ENCODE measurements around the gene GRIA4.

The GRIA4 gene

DNA sequence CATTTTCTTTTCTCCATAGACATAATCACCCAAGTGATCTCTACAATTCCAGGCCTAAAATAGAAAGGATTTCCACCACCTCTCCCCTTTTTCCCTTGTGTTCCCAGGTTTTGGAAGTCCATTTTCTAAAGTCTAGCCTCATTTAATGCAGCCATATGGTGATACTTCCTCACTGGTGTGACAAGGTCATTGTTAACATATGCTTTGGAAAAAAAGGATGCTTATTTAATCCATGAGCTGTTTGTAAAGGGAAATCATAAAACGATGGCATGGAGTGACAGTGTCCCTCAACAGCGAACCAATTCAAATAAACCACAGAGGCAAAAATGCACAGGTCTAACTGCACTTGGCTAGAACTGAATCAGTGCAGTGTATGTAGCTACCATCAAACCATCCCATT, 26.6 kb downstream of the GRIA4 start:
- TF ChIP-seq GABPA (IDR thresholded peaks at IDR 0.05; ENCODE audit: low read depth) (no peak), POLR2AphosphoS5 (IDR thresholded peaks at IDR 0.05; ENCODE audit: low read depth) (no peak)
- no peak overlapping the region for H3K4me3 ChIP-seq (replicated peaks; ENCODE audit: insufficient read depth, low read length)
- no peaks in the 10 kb centered on the region for H3K27me3 ChIP-seq (ENCODE audit: insufficient read depth, poor library complexity, severe bottlenecking)
- no peak overlapping the region for H3K27ac ChIP-seq (replicated peaks)
- DNase-seq (ENCODE audit: low read depth in 1 of 2, low spot score in 1 of 2) = no peak

DNA sequence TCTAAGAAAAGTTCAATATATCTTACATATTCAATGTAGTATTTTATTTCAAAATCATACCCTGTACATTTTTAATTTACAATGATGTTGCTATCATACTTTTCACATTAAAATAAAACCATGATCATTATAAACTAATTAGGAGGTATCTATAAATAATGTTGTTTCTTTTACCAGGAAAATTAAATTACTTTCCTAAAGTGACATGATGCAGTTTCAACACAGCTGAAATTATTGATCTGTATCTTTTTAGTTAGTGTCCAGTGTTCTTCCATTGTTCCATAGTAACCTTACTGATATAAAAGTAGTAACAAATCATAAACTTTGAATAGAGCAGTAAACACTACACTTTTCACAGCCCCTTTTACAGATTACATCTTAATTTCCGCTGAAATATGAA, 29.7 kb downstream of the GRIA4 start:
- DNase-seq (ENCODE audit: low read depth in 1 of 2, low spot score in 1 of 2) = no peak
- Histone ChIP-seq H3K27ac (replicated peaks) (no peak overlapping the region), H3K27me3 (ENCODE audit: insufficient read depth, poor library complexity, severe bottlenecking) (no peaks in the 10 kb centered on the region), H3K4me3 (replicated peaks; ENCODE audit: insufficient read depth, low read length) (no peak overlapping the region)
- TF ChIP-seq GABPA (IDR thresholded peaks at IDR 0.05; ENCODE audit: low read depth) (no peak), SPI1 (IDR thresholded peaks at IDR 0.05; ENCODE audit: borderline replicate concordance, low read depth) (no peak), POLR2AphosphoS5 (IDR thresholded peaks at IDR 0.05; ENCODE audit: low read depth) (no peak)
- TF ChIP-seq, protein P1, sequence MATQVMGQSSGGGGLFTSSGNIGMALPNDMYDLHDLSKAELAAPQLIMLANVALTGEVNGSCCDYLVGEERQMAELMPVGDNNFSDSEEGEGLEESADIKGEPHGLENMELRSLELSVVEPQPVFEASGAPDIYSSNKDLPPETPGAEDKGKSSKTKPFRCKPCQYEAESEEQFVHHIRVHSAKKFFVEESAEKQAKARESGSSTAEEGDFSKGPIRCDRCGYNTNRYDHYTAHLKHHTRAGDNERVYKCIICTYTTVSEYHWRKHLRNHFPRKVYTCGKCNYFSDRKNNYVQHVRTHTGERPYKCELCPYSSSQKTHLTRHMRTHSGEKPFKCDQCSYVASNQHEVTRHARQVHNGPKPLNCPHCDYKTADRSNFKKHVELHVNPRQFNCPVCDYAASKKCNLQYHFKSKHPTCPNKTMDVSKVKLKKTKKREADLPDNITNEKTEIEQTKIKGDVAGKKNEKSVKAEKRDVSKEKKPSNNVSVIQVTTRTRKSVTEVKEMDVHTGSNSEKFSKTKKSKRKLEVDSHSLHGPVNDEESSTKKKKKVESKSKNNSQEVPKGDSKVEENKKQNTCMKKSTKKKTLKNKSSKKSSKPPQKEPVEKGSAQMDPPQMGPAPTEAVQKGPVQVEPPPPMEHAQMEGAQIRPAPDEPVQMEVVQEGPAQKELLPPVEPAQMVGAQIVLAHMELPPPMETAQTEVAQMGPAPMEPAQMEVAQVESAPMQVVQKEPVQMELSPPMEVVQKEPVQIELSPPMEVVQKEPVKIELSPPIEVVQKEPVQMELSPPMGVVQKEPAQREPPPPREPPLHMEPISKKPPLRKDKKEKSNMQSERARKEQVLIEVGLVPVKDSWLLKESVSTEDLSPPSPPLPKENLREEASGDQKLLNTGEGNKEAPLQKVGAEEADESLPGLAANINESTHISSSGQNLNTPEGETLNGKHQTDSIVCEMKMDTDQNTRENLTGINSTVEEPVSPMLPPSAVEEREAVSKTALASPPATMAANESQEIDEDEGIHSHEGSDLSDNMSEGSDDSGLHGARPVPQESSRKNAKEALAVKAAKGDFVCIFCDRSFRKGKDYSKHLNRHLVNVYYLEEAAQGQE (IDR thresholded peaks at IDR 0.05; ENCODE audit: insufficient replicate concordance, low read depth) = no peak
- TF ChIP-seq, protein P2, sequence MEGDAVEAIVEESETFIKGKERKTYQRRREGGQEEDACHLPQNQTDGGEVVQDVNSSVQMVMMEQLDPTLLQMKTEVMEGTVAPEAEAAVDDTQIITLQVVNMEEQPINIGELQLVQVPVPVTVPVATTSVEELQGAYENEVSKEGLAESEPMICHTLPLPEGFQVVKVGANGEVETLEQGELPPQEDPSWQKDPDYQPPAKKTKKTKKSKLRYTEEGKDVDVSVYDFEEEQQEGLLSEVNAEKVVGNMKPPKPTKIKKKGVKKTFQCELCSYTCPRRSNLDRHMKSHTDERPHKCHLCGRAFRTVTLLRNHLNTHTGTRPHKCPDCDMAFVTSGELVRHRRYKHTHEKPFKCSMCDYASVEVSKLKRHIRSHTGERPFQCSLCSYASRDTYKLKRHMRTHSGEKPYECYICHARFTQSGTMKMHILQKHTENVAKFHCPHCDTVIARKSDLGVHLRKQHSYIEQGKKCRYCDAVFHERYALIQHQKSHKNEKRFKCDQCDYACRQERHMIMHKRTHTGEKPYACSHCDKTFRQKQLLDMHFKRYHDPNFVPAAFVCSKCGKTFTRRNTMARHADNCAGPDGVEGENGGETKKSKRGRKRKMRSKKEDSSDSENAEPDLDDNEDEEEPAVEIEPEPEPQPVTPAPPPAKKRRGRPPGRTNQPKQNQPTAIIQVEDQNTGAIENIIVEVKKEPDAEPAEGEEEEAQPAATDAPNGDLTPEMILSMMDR (IDR thresholded peaks at IDR 0.05; ENCODE audit: insufficient read depth, low read length) = no peak

DNA sequence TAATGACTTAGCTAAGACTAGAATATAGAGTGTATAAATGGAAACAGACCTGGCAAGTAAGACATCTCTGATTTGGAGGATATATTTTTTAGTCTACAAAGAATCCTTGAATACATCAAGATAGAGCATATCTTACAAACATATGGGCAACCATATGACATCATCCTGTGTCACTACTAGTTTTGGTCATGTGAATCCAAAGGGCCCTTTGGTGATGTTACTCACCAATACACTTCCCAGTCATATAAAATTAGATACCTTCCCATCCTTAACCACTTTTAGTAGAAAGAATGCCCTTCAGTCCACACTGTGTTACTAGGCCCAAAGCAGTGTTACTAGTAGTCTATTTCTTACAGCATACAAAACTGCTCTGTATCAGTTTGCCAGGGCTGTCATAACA, 31.6 kb downstream of the GRIA4 start:
- no peak for DNase-seq (ENCODE audit: low read depth in 1 of 2, low spot score in 1 of 2)
- Histone ChIP-seq H3K4me3 (replicated peaks; ENCODE audit: insufficient read depth, low read length) (no peak overlapping the region), H3K27ac (replicated peaks) (no peak overlapping the region), H3K27me3 (ENCODE audit: insufficient read depth, poor library complexity, severe bottlenecking) (no peaks in the 10 kb centered on the region)
- TF ChIP-seq, protein P2 (IDR thresholded peaks at IDR 0.05; ENCODE audit: insufficient read depth, low read length) = no peak
- TF ChIP-seq, protein P1 (IDR thresholded peaks at IDR 0.05; ENCODE audit: insufficient replicate concordance, low read depth) = no peak
- TF ChIP-seq SPI1 (IDR thresholded peaks at IDR 0.05; ENCODE audit: borderline replicate concordance, low read depth) = no peak
- no peak for TF ChIP-seq POLR2AphosphoS5 (IDR thresholded peaks at IDR 0.05; ENCODE audit: low read depth)
- no peak for TF ChIP-seq GABPA (IDR thresholded peaks at IDR 0.05; ENCODE audit: low read depth)

DNA sequence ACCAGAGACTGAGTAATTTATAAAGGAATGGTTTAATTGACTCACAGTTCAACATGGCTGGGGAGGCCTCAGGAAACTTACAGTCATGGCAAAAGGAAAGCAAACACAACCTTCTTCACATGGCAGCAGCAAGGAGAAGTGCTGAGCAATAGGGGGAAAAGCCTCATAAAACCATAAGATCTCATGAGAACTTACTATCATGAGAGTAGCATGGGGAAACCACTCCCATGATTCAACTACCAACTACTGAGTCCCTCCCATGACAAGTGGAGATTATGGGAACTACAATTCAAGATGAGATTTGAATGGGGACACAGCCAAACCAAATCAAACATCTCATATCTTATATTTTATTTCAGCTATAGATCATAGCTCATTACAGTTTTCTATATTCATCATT, 33.0 kb downstream of the GRIA4 start:
- no peak overlapping the region for H3K27ac ChIP-seq (replicated peaks)
- no peak overlapping the region for H3K4me3 ChIP-seq (replicated peaks; ENCODE audit: insufficient read depth, low read length)
- TF ChIP-seq SPI1 (IDR thresholded peaks at IDR 0.05; ENCODE audit: borderline replicate concordance, low read depth) = no peak
- no peak for TF ChIP-seq POLR2AphosphoS5 (IDR thresholded peaks at IDR 0.05; ENCODE audit: low read depth)
- TF ChIP-seq, protein P1 (IDR thresholded peaks at IDR 0.05; ENCODE audit: insufficient replicate concordance, low read depth) = no peak
- no peak for TF ChIP-seq GABPA (IDR thresholded peaks at IDR 0.05; ENCODE audit: low read depth)
- TF ChIP-seq, protein P2 (IDR thresholded peaks at IDR 0.05; ENCODE audit: insufficient read depth, low read length) = no peak
- DNase-seq (ENCODE audit: low read depth in 1 of 2, low spot score in 1 of 2) = no peak
- no peaks in the 10 kb centered on the region for H3K27me3 ChIP-seq (ENCODE audit: insufficient read depth, poor library complexity, severe bottlenecking)

All from HL-60 (cell line).